Small intestine (tissue), 7 donors: ENCODE data around the gene PI4KA. TPM values are rescaled to one million over a fixed set of nuclear protein-coding genes. Genes with fewer than 3 reads are reported as not detected.
"Not testable (repeated sequence)": the region's sequence is repeated elsewhere in the genome, so short reads cannot be mapped to it uniquely, and the experiment has no call there.

Experiments
- DNase-seq, 2 donors: peaks; one replicate each; pipeline versions ENCODE4 v3.0.0 to v3.0.0-alpha.2; 2013
- FAIRE-seq: peaks from 2 replicates; lab custom pipeline; 2012; peaks lifted over from hg19 to GRCh38; lab: Jason Lieb, UNC
- H3K27ac ChIP-seq, 3 donors: one replicate each; pipeline ENCODE4 v1.5.1; 2013; ENCODE audit warnings: low read length in 2 of 3, mild to moderate bottlenecking in 2 of 3, control low read depth in 1 of 3, inconsistent platforms in 1 of 3, low read depth in 1 of 3, moderate library complexity in 1 of 3
- H3K27me3 ChIP-seq, 3 donors: one replicate each; pipeline ENCODE4 v1.6.1; 2013; ENCODE audit warnings: low read length in 3 of 3, inconsistent platforms in 1 of 3; ENCODE audit not compliant: control insufficient read depth in 3 of 3, insufficient read depth in 3 of 3
- H3K36me3 ChIP-seq, 3 donors: one replicate each; pipeline ENCODE4 v1.6.1; 2013; ENCODE audit warnings: low read length in 3 of 3, inconsistent platforms in 1 of 3, low read depth in 1 of 3, mild to moderate bottlenecking in 1 of 3, moderate library complexity in 1 of 3; ENCODE audit not compliant: control insufficient read depth in 3 of 3, insufficient read depth in 2 of 3
- H3K4me1 ChIP-seq, 3 donors: one replicate each; pipeline ENCODE4 v1.6.1; 2013; ENCODE audit warnings: low read length in 2 of 3, inconsistent platforms in 1 of 3, low read depth in 1 of 3, mild to moderate bottlenecking in 1 of 3, moderate library complexity in 1 of 3; ENCODE audit not compliant: control insufficient read depth in 3 of 3, insufficient read depth in 2 of 3
- H3K4me3 ChIP-seq, 3 donors: one replicate each; pipeline ENCODE4 v1.5.1; 2013; ENCODE audit warnings: low read length in 3 of 3, control low read depth in 1 of 3, inconsistent platforms in 1 of 3, low read depth in 1 of 3, mild to moderate bottlenecking in 1 of 3, moderate library complexity in 1 of 3
- H3K9me3 ChIP-seq, 2 donors: one replicate each; pipeline ENCODE4 v1.6.1; 2013; ENCODE audit warnings: low read depth in 1 of 2, low read length in 1 of 2; ENCODE audit not compliant: control insufficient read depth in 2 of 2, insufficient read depth in 1 of 2
- WGBS, 3 donors: extraction: QIAGEN DNeasy Blood & Tissue Kit; methylation state at CpG; one replicate each; pipeline ENCODE4 v1.1.7; 2013; 5-methylcytosine and 5-hydroxymethylcytosine counted together
- polyA plus RNA-seq, 4 donors: library from polyadenylated mRNA; stranded (reverse) in 3 of 4; unstranded in 1 of 4; fragments of 200-250 nt in 3 of 4; fragments of 120-200 nt in 1 of 4; gene quantifications; one replicate each; pipeline versions ENCODE4 v1.2.1 to v1.2.3, GENCODE V29; 2013
- donor health status: healthy with polysubstance abuse.
- donor health status: control.
- donor health status: control.
- donor health status: Bipolar disorder and iron deficiency.
- donor health status: healthy.

PI4KA gene
- polyA plus RNA-seq, 4 donors, result 40.5 to 82.0 (median 45.8) TPM

- H3K27me3 ChIP-seq, result no peaks in the 10 kb centered on the region
- peaks cover 0 to 19% (median 0%) of the 10 kb centered on the region in 3 donors for H3K4me1 ChIP-seq
- DNase-seq (no peak), FAIRE-seq (no peak)
- peaks cover 0 to 28% (median 3%) of the 10 kb centered on the region in 3 donors for H3K36me3 ChIP-seq
- no peaks in the 10 kb centered on the region for H3K9me3 ChIP-seq
- no peak within 1 kb of the TSS for H3K4me3 ChIP-seq
- WGBS, 3 donors, result 84 to 94% (median 90%) methylated on average over 4 of the region's 4 CpGs
- H3K27ac ChIP-seq, result no peak within 1 kb of the TSS
Measured at GRCh38 chr22:20773793-20774212, 84.8 kb downstream of the PI4KA start, which contains the start of gene SERPIND1. Gene SERPIND1, plus strand, starts transcription at chr22:20774113. Its CDS starts 5,200 bp downstream, at chr22:20779313.

GRCh38 chr22:20771918-20772625 is 86.5 kb downstream of the PI4KA start:
- H3K36me3 ChIP-seq, result peaks cover 0 to 32% (median 3%) of the 10 kb centered on the region in 3 donors
- no peaks in the 10 kb centered on the region for H3K27me3 ChIP-seq
- FAIRE-seq (no peak), DNase-seq (no peak)
- WGBS, 3 donors, result 75 to 90% (median 87%) methylated on average over 9 of the region's 9 CpGs
- peaks cover 0 to 8% (median 0%) of the 10 kb centered on the region in 3 donors for H3K4me1 ChIP-seq
- H3K4me3 ChIP-seq, result no peak overlapping the region
- H3K27ac ChIP-seq, result no peak overlapping the region
- H3K9me3 ChIP-seq, result no peaks in the 10 kb centered on the region

GRCh38 chr22:20769496-20769826 is 89.2 kb downstream of the PI4KA start:
- H3K4me1 ChIP-seq, H3K27me3 ChIP-seq, DNase-seq, H3K27ac ChIP-seq, H3K4me3 ChIP-seq, FAIRE-seq, H3K9me3 ChIP-seq: not testable (repeated sequence)
- H3K36me3 ChIP-seq, result peaks cover under 1 to 49% (median 7%) of the 10 kb centered on the region in 3 donors
- WGBS, 3 donors, result 88 to 96% (median 90%) methylated on average over 9 of the region's 9 CpGs

- Histone ChIP-seq H3K36me3 (peaks cover 12 to 52% (median 13%) of the 10 kb centered on the region in 3 donors), H3K27me3 (no peaks in the 10 kb centered on the region), H3K4me3 (no peak overlapping the region), H3K9me3 (no peaks in the 10 kb centered on the region), H3K4me1 (no peaks in the 10 kb centered on the region), H3K27ac (no peak overlapping the region)
- FAIRE-seq (no peak), DNase-seq (no peak)
- 96 to 98% (median 97%) methylated on average over 7 of the region's 7 CpGs for WGBS, 3 donors
Measured at GRCh38 chr22:20766530-20766929, 92.1 kb downstream of the PI4KA start.

GRCh38 chr22:20765938-20766337 is 92.7 kb downstream of the PI4KA start:
- DNase-seq (no peak), FAIRE-seq (no peak)
- Histone ChIP-seq H3K27me3 (no peaks in the 10 kb centered on the region), H3K4me1 (no peaks in the 10 kb centered on the region), H3K27ac (no peak overlapping the region), H3K9me3 (no peaks in the 10 kb centered on the region), H3K36me3 (peaks cover 15 to 54% (median 16%) of the 10 kb centered on the region in 3 donors), H3K4me3 (no peak overlapping the region)
- 88 to 100% (median 95%) methylated on average over 2 of the region's 2 CpGs for WGBS, 3 donors

GRCh38 chr22:20764729-20765128 is 93.9 kb downstream of the PI4KA start:
- Histone ChIP-seq H3K27me3 (no peaks in the 10 kb centered on the region), H3K4me3 (no peak overlapping the region), H3K4me1 (no peaks in the 10 kb centered on the region), H3K9me3 (no peaks in the 10 kb centered on the region), H3K27ac (no peak overlapping the region), H3K36me3 (peaks cover 15 to 55% (median 18%) of the 10 kb centered on the region in 3 donors)
- 94 to 96% (median 96%) methylated on average over 10 of the region's 10 CpGs for WGBS, 3 donors
- DNase-seq, result no peak
- no peak for FAIRE-seq

- 85 to 93% (median 89%) methylated on average over 7 of the region's 7 CpGs for WGBS, 3 donors
- DNase-seq, result no peak
- no peak for FAIRE-seq
- Histone ChIP-seq H3K27me3 (no peaks in the 10 kb centered on the region), H3K4me3 (no peak overlapping the region), H3K27ac (no peak overlapping the region), H3K36me3 (peaks cover 15 to 53% (median 18%) of the 10 kb centered on the region in 3 donors), H3K9me3 (no peaks in the 10 kb centered on the region), H3K4me1 (no peaks in the 10 kb centered on the region)
Measured at GRCh38 chr22:20764471-20764720, 94.2 kb downstream of the PI4KA start.

GRCh38 chr22:20763630-20764470 is 94.8 kb downstream of the PI4KA start:
- Histone ChIP-seq H3K4me3 (no peak overlapping the region), H3K9me3 (no peaks in the 10 kb centered on the region), H3K4me1 (no peaks in the 10 kb centered on the region), H3K27ac (no peak overlapping the region), H3K36me3 (peaks cover 18 to 52% (median 18%) of the 10 kb centered on the region in 3 donors), H3K27me3 (no peaks in the 10 kb centered on the region)
- no peak for DNase-seq
- WGBS, 3 donors, result 79 to 88% (median 82%) methylated on average over 13 of the region's 13 CpGs
- no peak for FAIRE-seq
